Measurements from ENCODE around the gene PLXDC1. TPM values are rescaled to one million over a fixed set of nuclear protein-coding genes. Genes with fewer than 3 reads are reported as not detected.

The PLXDC1 gene
- total RNA-seq, 1 experiment from 2014 or later = not detected

- TF ChIP-seq SIN3A (IDR thresholded peaks at IDR 0.05; ENCODE audit: borderline replicate concordance, insufficient read depth, low read depth, low read length) = no peak
- TF ChIP-seq REST (IDR thresholded peaks at IDR 0.05; ENCODE audit: insufficient read depth in 1 of 2, low read depth in 2 of 2, low read length in 1 of 2) = no peak
- no peak for TF ChIP-seq POLR2AphosphoS5 (IDR thresholded peaks at IDR 0.05; ENCODE audit: low read depth, low read length)
- no peak for TF ChIP-seq CTCF (IDR thresholded peaks at IDR 0.05)
- TF ChIP-seq TCF7L2 (IDR thresholded peaks at IDR 0.05; ENCODE audit: low read depth, low read length) = no peak
- Histone ChIP-seq H3K27me3 (ENCODE audit: control insufficient read depth, insufficient read depth, low read length) (no peaks in the 10 kb centered on the region), H3K9me3 (ENCODE audit: control insufficient read depth, insufficient read depth, low read depth, low read length) (no peaks in the 10 kb centered on the region), H3K4me1 (ENCODE audit: control insufficient read depth, insufficient read depth, low read length) (peaks cover 3% of the 10 kb centered on the region; the same call in 1 of the 2 replicates), H3K36me3 (ENCODE audit: control insufficient read depth, insufficient read depth, low read length) (no peaks in the 10 kb centered on the region), H3K27ac (ENCODE audit: low read length) (no peak overlapping the region), H3K4me3 (ENCODE audit: low read depth in 2 of 2, low read length in 2 of 2) (no peak overlapping the region)
- ChIA-PET CTCF (interaction anchor here (0.7 to 2.2 kb wide), 5 partner anchors 10 to 190 kb away, joined by 3 to 17 read pairs (median 4); no protein-coding TSS in a partner anchor), POLR2A (no interaction called here)
- no TSS peak for BruUV-seq (replicated peaks)
- intact Hi-C loops (cut with micrococcal nuclease; ENCODE audit: unreplicated experiment) (no loop called here), in situ Hi-C loops (cut with HindIII; ENCODE audit: low pct_unique_long_range_greater_than_20kb, low sequenced_read_pairs) (no loop called here)
- no peak for DNase-seq (ENCODE audit: low read depth, low spot score)
- peak; percentile 38; the same call in 1 of the 2 replicates for ATAC-seq
Measured at GRCh38 chr17:39173526-39174274, 22.3 kb upstream of the PLXDC1 start.

- intact Hi-C loops (cut with micrococcal nuclease; ENCODE audit: unreplicated experiment) = no loop called here
- CTCF ChIA-PET = interaction anchor here (0.7 kb wide), 1 partner anchor 9 kb away, joined by 3 read pairs; no protein-coding TSS in a partner anchor
Measured at GRCh38 chr17:39173080-39173479, 21.6 kb upstream of the PLXDC1 start.

More at GRCh38 chr17:39173080-39173479, 21.6 kb upstream of the PLXDC1 start:
- Histone ChIP-seq H3K9me3 (ENCODE audit: control insufficient read depth, insufficient read depth, low read depth, low read length) (no peaks in the 10 kb centered on the region), H3K27ac (ENCODE audit: low read length) (no peak overlapping the region), H3K4me1 (ENCODE audit: control insufficient read depth, insufficient read depth, low read length) (peaks cover 3% of the 10 kb centered on the region; the same call in 1 of the 2 replicates), H3K27me3 (ENCODE audit: control insufficient read depth, insufficient read depth, low read length) (no peaks in the 10 kb centered on the region), H3K36me3 (ENCODE audit: control insufficient read depth, insufficient read depth, low read length) (no peaks in the 10 kb centered on the region), H3K4me3 (ENCODE audit: low read depth in 2 of 2, low read length in 2 of 2) (no peak overlapping the region)
- POLR2A ChIA-PET = no interaction called here
- TF ChIP-seq SIN3A (IDR thresholded peaks at IDR 0.05; ENCODE audit: borderline replicate concordance, insufficient read depth, low read depth, low read length) (no peak), CTCF (IDR thresholded peaks at IDR 0.05) (no peak), TCF7L2 (IDR thresholded peaks at IDR 0.05; ENCODE audit: low read depth, low read length) (no peak), REST (IDR thresholded peaks at IDR 0.05; ENCODE audit: insufficient read depth in 1 of 2, low read depth in 2 of 2, low read length in 1 of 2) (no peak), POLR2AphosphoS5 (IDR thresholded peaks at IDR 0.05; ENCODE audit: low read depth, low read length) (no peak)
- no TSS peak for BruUV-seq (replicated peaks)
- in situ Hi-C loops (cut with HindIII; ENCODE audit: low pct_unique_long_range_greater_than_20kb, low sequenced_read_pairs) = no loop called here
- ATAC-seq (no peak; the same call in 1 of the 2 replicates), DNase-seq (ENCODE audit: low read depth, low spot score) (no peak)

Measured in Panc1 (cell line).